ENCODE results near the gene BOK. TPM values are rescaled to one million over a fixed set of nuclear protein-coding genes. Genes with fewer than 3 reads are reported as not detected.

The BOK gene
- total and polyA plus RNA-seq, 2 of the 4 experiments (the other 2 are of a cell fraction), result 13.3 to 34.4 TPM

- Histone ChIP-seq H2AFZ (replicated peaks; ENCODE audit: low read length, poor library complexity) (no peak overlapping the region), H3K36me3 (ENCODE audit: control insufficient read depth, insufficient read depth, low read length) (peaks cover 32% of the 10 kb centered on the region), H3K27ac (ENCODE audit: insufficient read depth, low read length) (no peak overlapping the region), H2BK5ac (ENCODE audit: low read depth, low read length, poor library complexity, severe bottlenecking) (no peak overlapping the region), H3K4me1 (ENCODE audit: control insufficient read depth, insufficient read depth, low read length) (no peaks in the 10 kb centered on the region), H3K56ac (ENCODE audit: extremely low read depth, insufficient read depth, low read length) (no peak overlapping the region), H3K4me2 (ENCODE audit: low read depth, low read length) (no peak overlapping the region), H4K91ac (ENCODE audit: insufficient read depth, low read depth, low read length) (no peak overlapping the region), H3K14ac (replicated peaks; ENCODE audit: low read depth, low read length) (no peak overlapping the region), H3K27me3 (ENCODE audit: control insufficient read depth, insufficient read depth, low read length) (no peaks in the 10 kb centered on the region), H2AK5ac (ENCODE audit: low read depth, low read length) (no peak overlapping the region), H4K5ac (ENCODE audit: low read depth, low read length) (no peak overlapping the region), H2BK15ac (ENCODE audit: low read depth, low read length) (no peak overlapping the region), H3K4ac (ENCODE audit: low read depth, low read length) (no peak overlapping the region), H2BK20ac (ENCODE audit: low read depth, low read length) (no peak overlapping the region), H2AK9ac (replicated peaks; ENCODE audit: low read depth, low read length, poor library complexity) (no peak overlapping the region), H3K9me3 (ENCODE audit: control insufficient read depth, insufficient read depth, low read length) (no peaks in the 10 kb centered on the region), H3K79me1 (ENCODE audit: low read depth in 1 of 2, low read length in 2 of 2) (peaks cover 0 to 25% of the 10 kb centered on the region in 2 experiments; a peak in 1 of 4 replicates), H3K9ac (ENCODE audit: low read depth, low read length) (no peak overlapping the region), H3K23ac (ENCODE audit: low read depth, low read length) (no peak overlapping the region), H3K9me1 (ENCODE audit: insufficient read depth, low read length) (peaks cover 4% of the 10 kb centered on the region; the same call in 1 of the 2 replicates), H3K4me3 (ENCODE audit: insufficient read depth, low read depth, low read length) (no peak overlapping the region), H4K8ac (ENCODE audit: low read depth in 2 of 2, low read length in 2 of 2) (no peak overlapping the region), H2BK120ac (ENCODE audit: low read depth, low read length) (no peak overlapping the region), H3K18ac (ENCODE audit: low read depth, low read length) (no peak overlapping the region), H4K20me1 (ENCODE audit: insufficient read depth, low read length) (peaks cover 34% of the 10 kb centered on the region)
- intact Hi-C loops (cut with micrococcal nuclease), result no loop called here
- TF ChIP-seq FOS (IDR thresholded peaks at IDR 0.05; ENCODE audit: low read depth, low read length), result no peak
- no peak for TF ChIP-seq NFE2L2 (IDR thresholded peaks at IDR 0.05; ENCODE audit: low read depth, low read length)
- TF ChIP-seq POLR2A (IDR thresholded peaks at IDR 0.05; ENCODE audit: low read depth, low read length), result no peak
- TF ChIP-seq CEBPB (IDR thresholded peaks at IDR 0.05; ENCODE audit: low read depth, low read length), result no peak
- TF ChIP-seq ELK1 (IDR thresholded peaks at IDR 0.05; ENCODE audit: borderline replicate concordance, low read depth, low read length), result no peak
- TF ChIP-seq BHLHE40 (IDR thresholded peaks at IDR 0.05; ENCODE audit: low read depth, low read length), result no peak
- ATAC-seq (ENCODE audit: low read depth) (no peak), DNase-seq (no peak)
- WGBS, 2 experiments (ENCODE audit: extremely low coverage in 2 of 2, insufficient read length in 1 of 2), result 82% methylated on average over 4 of the region's 4 CpGs; no CpG with 5 or more reads in 1 of the 2 experiments
- ChIA-PET CTCF (interaction anchor here (0.6 kb wide), 1 partner anchor 704 kb away, joined by 3 read pairs; no protein-coding TSS in a partner anchor), POLR2A (ENCODE audit: unreplicated experiment) (interaction anchor here (0.7 kb wide), 1 partner anchor 12 kb away, joined by 6 read pairs; no protein-coding TSS in a partner anchor)
- BruUV-seq (replicated peaks), result no TSS peak
- in situ Hi-C loops (cut with MboI; ENCODE audit: low sequenced_read_pairs), result no loop called here
- dilution Hi-C loops (cut with HindIII; ENCODE audit: low sequenced_read_pairs, unreplicated experiment), result no loop called here
These were observed 10.2 kb downstream of the BOK start for GRCh38 chr2:241568726-241569125.
